Measurements from ENCODE around the gene MAIP1. TPM values are rescaled to one million over a fixed set of nuclear protein-coding genes. Genes with fewer than 3 reads are reported as not detected.

The MAIP1 gene
- total RNA-seq, 1 donor = 29.8 TPM

DNA sequence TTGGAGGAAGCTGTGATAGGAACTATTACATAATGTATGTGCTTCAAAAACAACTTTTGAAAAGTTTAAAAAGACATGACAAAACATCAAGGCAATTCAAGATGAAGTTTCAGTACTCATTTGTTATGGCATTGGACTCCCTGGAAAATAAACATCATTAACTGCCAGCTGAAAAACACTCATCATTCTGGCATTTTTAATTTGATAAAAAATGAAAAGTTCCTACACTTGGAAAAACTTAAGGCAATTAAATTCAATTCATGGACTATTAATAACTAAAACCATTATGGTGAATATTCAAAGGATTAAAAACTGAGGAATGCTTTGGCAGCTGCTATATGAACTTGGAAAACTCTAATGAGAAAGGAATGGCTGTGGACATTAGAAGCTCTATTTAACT lies 8.5 kb upstream of the MAIP1 start:
- TF ChIP-seq, protein P1, sequence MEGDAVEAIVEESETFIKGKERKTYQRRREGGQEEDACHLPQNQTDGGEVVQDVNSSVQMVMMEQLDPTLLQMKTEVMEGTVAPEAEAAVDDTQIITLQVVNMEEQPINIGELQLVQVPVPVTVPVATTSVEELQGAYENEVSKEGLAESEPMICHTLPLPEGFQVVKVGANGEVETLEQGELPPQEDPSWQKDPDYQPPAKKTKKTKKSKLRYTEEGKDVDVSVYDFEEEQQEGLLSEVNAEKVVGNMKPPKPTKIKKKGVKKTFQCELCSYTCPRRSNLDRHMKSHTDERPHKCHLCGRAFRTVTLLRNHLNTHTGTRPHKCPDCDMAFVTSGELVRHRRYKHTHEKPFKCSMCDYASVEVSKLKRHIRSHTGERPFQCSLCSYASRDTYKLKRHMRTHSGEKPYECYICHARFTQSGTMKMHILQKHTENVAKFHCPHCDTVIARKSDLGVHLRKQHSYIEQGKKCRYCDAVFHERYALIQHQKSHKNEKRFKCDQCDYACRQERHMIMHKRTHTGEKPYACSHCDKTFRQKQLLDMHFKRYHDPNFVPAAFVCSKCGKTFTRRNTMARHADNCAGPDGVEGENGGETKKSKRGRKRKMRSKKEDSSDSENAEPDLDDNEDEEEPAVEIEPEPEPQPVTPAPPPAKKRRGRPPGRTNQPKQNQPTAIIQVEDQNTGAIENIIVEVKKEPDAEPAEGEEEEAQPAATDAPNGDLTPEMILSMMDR (IDR thresholded peaks at IDR 0.05; ENCODE audit: insufficient read depth, low read depth, low read length) = no peak
- no peak overlapping the region for H3K4me3 ChIP-seq (ENCODE audit: low read depth, low read length)

DNA sequence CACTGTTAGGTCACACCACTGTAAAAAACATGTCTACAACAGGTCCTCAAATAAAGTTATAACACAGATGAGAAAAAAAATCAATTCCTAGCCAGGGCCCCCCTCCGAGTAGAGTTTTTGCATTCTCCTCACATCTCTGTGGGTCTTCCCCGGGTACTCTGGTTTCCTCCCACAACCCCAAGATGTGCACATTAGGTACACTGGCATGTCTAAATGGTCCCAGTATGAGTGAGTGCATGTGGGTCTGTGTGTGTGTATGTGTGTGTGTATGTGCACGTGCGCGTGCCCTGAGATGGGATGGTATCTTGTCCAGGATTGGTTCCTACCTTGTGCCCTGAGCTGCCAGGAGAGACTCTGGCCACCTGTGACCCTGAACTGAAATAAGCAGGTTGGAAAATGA lies 5.0 kb upstream of the MAIP1 start:
- H3K4me3 ChIP-seq (ENCODE audit: low read depth, low read length) = no peak overlapping the region
- DNase-seq (ENCODE audit: low read depth) = no peak
- TF ChIP-seq, protein P1 (IDR thresholded peaks at IDR 0.05; ENCODE audit: insufficient read depth, low read depth, low read length) = no peak

More for the DNA sequence above, 8.5 kb upstream of the MAIP1 start:
- peak; percentile 28 for DNase-seq (ENCODE audit: low read depth)

GRCh38 chr2:199951023-199951422 lies 4.4 kb upstream of the MAIP1 start:
- H3K4me3 ChIP-seq (ENCODE audit: low read depth, low read length) = no peak overlapping the region
- TF ChIP-seq, protein P1 (IDR thresholded peaks at IDR 0.05; ENCODE audit: insufficient read depth, low read depth, low read length) = no peak
- no peak for DNase-seq (ENCODE audit: low read depth)

DNA sequence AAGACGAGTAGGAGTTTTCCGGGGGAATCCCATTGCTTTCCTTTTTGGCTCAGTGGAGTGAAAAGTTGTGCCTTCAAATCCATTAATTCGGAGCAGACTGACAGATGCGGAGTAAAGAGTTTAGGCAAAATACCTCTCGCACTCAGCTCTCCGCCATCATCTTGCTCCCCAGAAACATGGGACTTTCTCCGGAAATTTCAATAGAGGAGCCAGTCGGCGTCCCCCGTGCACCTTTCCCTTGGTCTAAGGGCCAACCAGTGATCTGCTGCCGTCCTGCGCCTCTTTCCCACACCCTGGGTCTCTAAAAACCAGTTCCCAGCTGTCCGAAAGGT lies 409 bp upstream of the MAIP1 start:
- DNase-seq (ENCODE audit: low read depth) = peak; percentile 58
- H3K4me3 ChIP-seq (ENCODE audit: low read depth, low read length) = peak overlapping the region; percentile 89
- TF ChIP-seq, protein P1 (IDR thresholded peaks at IDR 0.05; ENCODE audit: insufficient read depth, low read depth, low read length) = no peak

- TF ChIP-seq, protein P1 (IDR thresholded peaks at IDR 0.05; ENCODE audit: insufficient read depth, low read depth, low read length) = no peak
- H3K4me3 ChIP-seq (ENCODE audit: low read depth, low read length) = peak overlapping the region; percentile 89
- DNase-seq (ENCODE audit: low read depth) = no peak
Observed at GRCh38 chr2:199956062-199956380, 639 bp downstream of the MAIP1 start.

- no peak for DNase-seq (ENCODE audit: low read depth)
- TF ChIP-seq, protein P1 (IDR thresholded peaks at IDR 0.05; ENCODE audit: insufficient read depth, low read depth, low read length) = no peak
- H3K4me3 ChIP-seq (ENCODE audit: low read depth, low read length) = no peak overlapping the region
Observed at GRCh38 chr2:199958014-199958413, 2.6 kb downstream of the MAIP1 start.

GRCh38 chr2:199962203-199962602 lies 6.8 kb downstream of the MAIP1 start:
- no peak for DNase-seq (ENCODE audit: low read depth)
- no peak overlapping the region for H3K4me3 ChIP-seq (ENCODE audit: low read depth, low read length)
- TF ChIP-seq, protein P1 (IDR thresholded peaks at IDR 0.05; ENCODE audit: insufficient read depth, low read depth, low read length) = no peak
